A549 (cell line): ENCODE data around the gene ZNF724. TPM values are rescaled to one million over a fixed set of nuclear protein-coding genes. Genes with fewer than 3 reads are reported as not detected.

Experiments
- ATAC-seq, 2 experiments: fragments of 200-7000 bp in 1 of 2; fragments of >200 bp in 1 of 2; cut with Nextera tagmentation in 1 of 2; cut with Tn5 transposase in 1 of 2; 3 replicates each; pipeline versions ENCODE4 v1.8.0 to v1.9.1; 2018 to 2020; ENCODE audit warnings: mild to moderate bottlenecking in 1 of 2, moderate library complexity in 1 of 2
- CTCF ChIA-PET: fragments of 300-600 bp; sonication (Branson Sonifier 250); formaldehyde crosslinking; extraction: SDS; loops from one replicate; lab custom pipeline; 2021; ENCODE audit warnings: antibody characterized with exemption, inconsistent platforms; lab: Yijun Ruan, JAX
- POLR2A ChIA-PET: fragments of 350-600 bp; formaldehyde crosslinking; extraction: SDS; loops from one replicate; lab custom pipeline; 2021; ENCODE audit warnings: antibody characterized with exemption, inconsistent platforms; lab: Yijun Ruan, JAX
- DNase-seq, 2 experiments: peaks; one replicate each; pipeline versions ENCODE4 v3.0.0 to v3.0.0-alpha.2; 2011 to 2016; ENCODE audit warnings: low read depth in 1 of 2, low spot score in 1 of 2
- FAIRE-seq: peaks from 2 replicates; lab custom pipeline; 2011; peaks lifted over from hg19 to GRCh38; lab: Jason Lieb, UNC
- H3K27ac ChIP-seq, 2 experiments: fragments of >200 bp; sonication (Bioruptor Twin); formaldehyde crosslinking; 3 replicates each; pipeline ENCODE4 v1.5.1; 2016 to 2017
- H3K4me1 ChIP-seq: fragments of >200 bp; sonication (Bioruptor Twin); formaldehyde crosslinking; 3 replicates; pipeline ENCODE4 v1.6.1; 2016
- H3K4me2 ChIP-seq: fragments of >200 bp; sonication (Bioruptor Twin); formaldehyde crosslinking; 3 replicates; pipeline ENCODE4 v1.6.1; 2016
- H3K4me3 ChIP-seq: fragments of >200 bp; sonication (Bioruptor Twin); formaldehyde crosslinking; 3 replicates; pipeline ENCODE4 v1.5.1; 2016
- H3K9me3 ChIP-seq: fragments of >200 bp; sonication (Bioruptor Twin); formaldehyde crosslinking; 3 replicates; pipeline ENCODE4 v1.6.1; 2016
- BHLHE40 ChIP-seq: IDR thresholded peaks from 2 replicates; pipeline ENCODE4 v1.6.1; 2012; ENCODE audit warnings: low read depth, low read length, inconsistent platforms
- CBX2 ChIP-seq: fragments of 200-600 bp; sonication (generic); IDR thresholded peaks from 2 replicates; pipeline ENCODE4 v1.6.1; 2016; ENCODE audit warnings: low read depth, mild to moderate bottlenecking, borderline replicate concordance
- CEBPB ChIP-seq, 2 experiments: fragments of >200 bp in 1 of 2; sonication (Bioruptor Twin) in 1 of 2; formaldehyde crosslinking in 1 of 2; IDR thresholded peaks; 2 replicates each; pipeline ENCODE4 v1.6.1; 2012 to 2016
- CHD2 ChIP-seq: fragments of 150-350 bp; IDR thresholded peaks from 2 replicates; pipeline ENCODE4 v1.6.1; 2014; ENCODE audit warnings: low read length; ENCODE audit not compliant: partially characterized antibody
- EP300 ChIP-seq, 2 experiments: fragments of >200 bp; sonication (Bioruptor Twin); formaldehyde crosslinking; IDR thresholded peaks; 2 replicates in 1 of 2; 3 replicates in 1 of 2; pipeline ENCODE4 v1.6.1; 2016 to 2017
- FOSB ChIP-seq: fragments of 250-450 bp; sonication (Bioruptor Pico); IDR thresholded peaks from 2 replicates; pipeline ENCODE4 v1.5.0; 2020; ENCODE audit warnings: mild to moderate bottlenecking, moderate library complexity
- GATA3 ChIP-seq: IDR thresholded peaks from 2 replicates; pipeline ENCODE4 v1.6.1; 2012; ENCODE audit warnings: borderline replicate concordance
- HOXA7 ChIP-seq: fragments of 250-450 bp; sonication (Bioruptor Pico); IDR thresholded peaks from 2 replicates; pipeline ENCODE4 v1.5.0; 2020; ENCODE audit warnings: mild to moderate bottlenecking, moderate library complexity
- JUN ChIP-seq, 2 experiments: fragments of >200 bp; sonication (Bioruptor Twin); formaldehyde crosslinking; IDR thresholded peaks; 2 replicates in 1 of 2; 3 replicates in 1 of 2; pipeline ENCODE4 v1.6.1; 2016 to 2017
- JUNB ChIP-seq: fragments of >200 bp; sonication (Bioruptor Twin); formaldehyde crosslinking; IDR thresholded peaks from 2 replicates; pipeline ENCODE4 v1.6.1; 2016
- MYC ChIP-seq: IDR thresholded peaks from 2 replicates; pipeline ENCODE4 v1.6.1; 2012; ENCODE audit warnings: mild to moderate bottlenecking, inconsistent platforms, low read length, improper control_type of control experiment, borderline replicate concordance
- PHF8 ChIP-seq: fragments of 200-600 bp; sonication (generic); IDR thresholded peaks from 2 replicates; pipeline ENCODE4 v1.6.1; 2016; ENCODE audit warnings: low read depth, mild to moderate bottlenecking, antibody characterized with exemption, moderate library complexity, borderline replicate concordance
- POLR2AphosphoS2 ChIP-seq: conservative IDR thresholded peaks from 2 replicates; pipeline ENCODE4 v1.6.1; 2012; ENCODE audit warnings: low read length, improper control_type of control experiment, inconsistent platforms
- RAD21 ChIP-seq, 2 experiments: fragments of >200 bp in 1 of 2; sonication (Bioruptor Twin) in 1 of 2; formaldehyde crosslinking in 1 of 2; IDR thresholded peaks in 1 of 2; conservative IDR thresholded peaks in 1 of 2; 2 replicates in 1 of 2; 3 replicates in 1 of 2; pipeline ENCODE4 v1.6.1; 2012 to 2018; ENCODE audit warnings: inconsistent platforms in 1 of 2
- RCOR1 ChIP-seq: fragments of 150-350 bp; IDR thresholded peaks from 2 replicates; pipeline ENCODE4 v1.6.1; 2014; ENCODE audit warnings: antibody characterized with exemption, low read length, low read depth
- SMC3 ChIP-seq: fragments of >200 bp; sonication (Bioruptor Twin); formaldehyde crosslinking; IDR thresholded peaks from 3 replicates; pipeline ENCODE4 v1.6.1; 2018; ENCODE audit warnings: inconsistent platforms
- SREBF2 ChIP-seq: fragments of 450-650 bp; IDR thresholded peaks from 2 replicates; pipeline ENCODE4 v1.6.1; 2014; ENCODE audit warnings: mild to moderate bottlenecking, moderate library complexity
- ZC3H11A ChIP-seq: fragments of 450-650 bp; IDR thresholded peaks from 2 replicates; pipeline ENCODE4 v1.6.1; 2014; ENCODE audit warnings: antibody characterized with exemption, mild to moderate bottlenecking
- ZFP36 ChIP-seq: fragments of 450-650 bp; IDR thresholded peaks from 2 replicates; pipeline ENCODE4 v1.6.1; 2014; ENCODE audit warnings: borderline replicate concordance; ENCODE audit not compliant: partially characterized antibody
- ZNF302 ChIP-seq: fragments of 250-450 bp; sonication (Bioruptor Pico); IDR thresholded peaks from 2 replicates; pipeline ENCODE4 v1.9.0; 2021; ENCODE audit warnings: inconsistent platforms, mild to moderate bottlenecking, moderate library complexity
- WGBS: methylation state at CpG from one replicate; pipeline ENCODE4 v1.1.6; 2017; ENCODE audit errors: missing lambda C conversion rate; 5-methylcytosine and 5-hydroxymethylcytosine counted together
- polyA plus RNA-seq, 4 experiments: library from polyadenylated mRNA; depleted of rRNA in 3 of 4; stranded (reverse); fragments of >200 nt; fragmentation: RNase III in 1 of 4; extraction: RNeasy Plus Mini Kit Qiagen cat#74134 plus additional on column Dnase treatment in 1 of 4; gene quantifications; 2 replicates in 3 of 4; 3 replicates in 1 of 4; pipeline ENCODE4 v1.2.3, GENCODE V29; 2011 to 2017
- TF ChIP-seq, protein P1 (sequence below): fragments of >200 bp; sonication (Bioruptor Twin); formaldehyde crosslinking; IDR thresholded peaks from 2 replicates; pipeline ENCODE4 v1.6.1; 2016
- TF ChIP-seq, protein P2 (sequence below): fragments of 250-450 bp; sonication (Bioruptor Pico); IDR thresholded peaks from 2 replicates; pipeline ENCODE4 v1.5.0; 2020; ENCODE audit warnings: low read depth, mild to moderate bottlenecking, moderate library complexity
- TF ChIP-seq, protein P3 (sequence below): fragments of >200 bp; sonication (Bioruptor Twin); formaldehyde crosslinking; IDR thresholded peaks from 3 replicates; pipeline ENCODE4 v1.5.1; 2016
- TF ChIP-seq, protein P4 (sequence below): IDR thresholded peaks from 2 replicates; pipeline ENCODE4 v1.6.1; 2012
- TF ChIP-seq, protein P5 (sequence below): fragments of >200 bp; sonication (Bioruptor Twin); formaldehyde crosslinking; IDR thresholded peaks from 3 replicates; pipeline ENCODE4 v1.6.1; 2016
- TF ChIP-seq, protein P6 (sequence below): fragments of 450-650 bp; IDR thresholded peaks from 2 replicates; pipeline ENCODE4 v1.6.1; 2014; ENCODE audit warnings: antibody characterized with exemption
- TF ChIP-seq, protein P7 (sequence below): fragments of 250-450 bp; sonication (Bioruptor Pico); IDR thresholded peaks from 2 replicates; pipeline ENCODE4 v1.5.0; 2021; ENCODE audit warnings: mild to moderate bottlenecking, moderate library complexity, borderline replicate concordance

The ZNF724 gene
- polyA plus RNA-seq, 2 of the 4 experiments (the other 2 are of a cell fraction) = 1.4 to 1.8 TPM

DNA sequence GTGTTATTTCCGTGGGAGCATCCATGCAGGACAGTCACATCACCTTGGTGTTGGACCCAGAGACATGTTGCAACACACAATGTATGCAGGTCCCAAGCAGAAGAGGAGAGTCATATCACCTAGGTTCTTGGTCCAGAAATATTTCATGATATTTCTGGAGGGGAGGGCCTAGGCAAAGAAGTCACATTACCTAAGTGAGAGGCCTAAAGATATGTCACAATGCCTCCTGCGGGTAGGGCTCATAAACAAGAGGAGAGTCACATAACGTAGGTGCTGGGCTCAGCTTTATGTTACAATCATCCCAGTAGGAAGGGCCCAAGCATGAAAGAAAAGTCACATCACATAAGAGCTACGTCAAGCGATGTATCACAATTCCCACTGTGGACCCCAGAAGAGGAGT is 10.8 kb upstream of the ZNF724 start:
- DNase-seq (no peak), FAIRE-seq (no peak), ATAC-seq (no peak)
- Histone ChIP-seq H3K27ac (no peak overlapping the region), H3K9me3 (peaks cover 30% of the 10 kb centered on the region), H3K4me3 (no peak overlapping the region), H3K4me2 (no peak overlapping the region), H3K4me1 (no peaks in the 10 kb centered on the region)
- TF ChIP-seq JUNB (no peak), GATA3 (no peak), ZNF302 (CRISPR knock-in tag) (no peak), HOXA7 (CRISPR knock-in tag) (no peak), MYC (no peak), EP300 (IDR thresholded peaks at IDR 0.05) (no peak), BHLHE40 (no peak)
- TF ChIP-seq, protein P1, sequence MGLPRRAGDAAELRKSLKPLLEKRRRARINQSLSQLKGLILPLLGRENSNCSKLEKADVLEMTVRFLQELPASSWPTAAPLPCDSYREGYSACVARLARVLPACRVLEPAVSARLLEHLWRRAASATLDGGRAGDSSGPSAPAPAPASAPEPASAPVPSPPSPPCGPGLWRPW = no peak
- TF ChIP-seq, protein P2, sequence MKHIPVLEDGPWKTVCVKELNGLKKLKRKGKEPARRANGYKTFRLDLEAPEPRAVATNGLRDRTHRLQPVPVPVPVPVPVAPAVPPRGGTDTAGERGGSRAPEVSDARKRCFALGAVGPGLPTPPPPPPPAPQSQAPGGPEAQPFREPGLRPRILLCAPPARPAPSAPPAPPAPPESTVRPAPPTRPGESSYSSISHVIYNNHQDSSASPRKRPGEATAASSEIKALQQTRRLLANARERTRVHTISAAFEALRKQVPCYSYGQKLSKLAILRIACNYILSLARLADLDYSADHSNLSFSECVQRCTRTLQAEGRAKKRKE = no peak
- TF ChIP-seq, protein P3, sequence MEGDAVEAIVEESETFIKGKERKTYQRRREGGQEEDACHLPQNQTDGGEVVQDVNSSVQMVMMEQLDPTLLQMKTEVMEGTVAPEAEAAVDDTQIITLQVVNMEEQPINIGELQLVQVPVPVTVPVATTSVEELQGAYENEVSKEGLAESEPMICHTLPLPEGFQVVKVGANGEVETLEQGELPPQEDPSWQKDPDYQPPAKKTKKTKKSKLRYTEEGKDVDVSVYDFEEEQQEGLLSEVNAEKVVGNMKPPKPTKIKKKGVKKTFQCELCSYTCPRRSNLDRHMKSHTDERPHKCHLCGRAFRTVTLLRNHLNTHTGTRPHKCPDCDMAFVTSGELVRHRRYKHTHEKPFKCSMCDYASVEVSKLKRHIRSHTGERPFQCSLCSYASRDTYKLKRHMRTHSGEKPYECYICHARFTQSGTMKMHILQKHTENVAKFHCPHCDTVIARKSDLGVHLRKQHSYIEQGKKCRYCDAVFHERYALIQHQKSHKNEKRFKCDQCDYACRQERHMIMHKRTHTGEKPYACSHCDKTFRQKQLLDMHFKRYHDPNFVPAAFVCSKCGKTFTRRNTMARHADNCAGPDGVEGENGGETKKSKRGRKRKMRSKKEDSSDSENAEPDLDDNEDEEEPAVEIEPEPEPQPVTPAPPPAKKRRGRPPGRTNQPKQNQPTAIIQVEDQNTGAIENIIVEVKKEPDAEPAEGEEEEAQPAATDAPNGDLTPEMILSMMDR = no peak
- CTCF ChIA-PET = no interaction called here
- 64% methylated on average over 5 of the region's 5 CpGs for WGBS
- POLR2A ChIA-PET = interaction anchor here (0.6 kb wide), 1 partner anchor 12 kb away, joined by 3 read pairs; no protein-coding TSS in a partner anchor

DNA sequence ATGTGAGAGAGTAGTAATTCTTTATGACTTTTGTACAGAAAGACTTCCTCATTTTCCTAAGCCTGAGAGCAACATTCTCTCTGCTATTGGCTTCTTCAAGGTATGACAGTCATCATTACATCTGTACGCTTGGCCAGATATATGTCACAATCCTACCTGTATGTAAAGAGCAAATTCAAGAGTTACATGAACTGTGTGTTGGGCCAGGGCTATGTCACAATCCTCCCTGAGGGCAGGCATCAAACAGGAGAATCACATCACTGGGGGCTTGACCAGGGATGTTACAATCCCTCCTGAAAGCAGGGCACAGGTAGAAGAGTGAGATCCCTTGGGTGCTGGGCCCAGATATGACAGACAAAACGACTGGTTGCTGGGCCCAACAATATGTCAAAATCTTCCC is 9.8 kb upstream of the ZNF724 start:
- TF ChIP-seq POLR2AphosphoS2 (no peak), SMC3 (no peak), SREBF2 (no peak), RCOR1 (no peak), FOSB (CRISPR knock-in tag) (no peak), RAD21 (conservative IDR thresholded peaks at IDR 0.05 in 1 of 2, IDR thresholded peaks at IDR 0.05 in 1 of 2) (no peak), CHD2 (no peak), ZFP36 (no peak), ZC3H11A (no peak), CEBPB (IDR thresholded peaks at IDR 0.05) (no peak), MYC (no peak), CBX2 (no peak), JUN (IDR thresholded peaks at IDR 0.05) (no peak), JUNB (no peak), PHF8 (no peak)
- TF ChIP-seq, protein P4, sequence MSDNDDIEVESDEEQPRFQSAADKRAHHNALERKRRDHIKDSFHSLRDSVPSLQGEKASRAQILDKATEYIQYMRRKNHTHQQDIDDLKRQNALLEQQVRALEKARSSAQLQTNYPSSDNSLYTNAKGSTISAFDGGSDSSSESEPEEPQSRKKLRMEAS = no peak
- TF ChIP-seq, protein P5, sequence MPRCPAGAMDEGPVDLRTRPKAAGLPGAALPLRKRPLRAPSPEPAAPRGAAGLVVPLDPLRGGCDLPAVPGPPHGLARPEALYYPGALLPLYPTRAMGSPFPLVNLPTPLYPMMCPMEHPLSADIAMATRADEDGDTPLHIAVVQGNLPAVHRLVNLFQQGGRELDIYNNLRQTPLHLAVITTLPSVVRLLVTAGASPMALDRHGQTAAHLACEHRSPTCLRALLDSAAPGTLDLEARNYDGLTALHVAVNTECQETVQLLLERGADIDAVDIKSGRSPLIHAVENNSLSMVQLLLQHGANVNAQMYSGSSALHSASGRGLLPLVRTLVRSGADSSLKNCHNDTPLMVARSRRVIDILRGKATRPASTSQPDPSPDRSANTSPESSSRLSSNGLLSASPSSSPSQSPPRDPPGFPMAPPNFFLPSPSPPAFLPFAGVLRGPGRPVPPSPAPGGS = no peak
- TF ChIP-seq, protein P6, sequence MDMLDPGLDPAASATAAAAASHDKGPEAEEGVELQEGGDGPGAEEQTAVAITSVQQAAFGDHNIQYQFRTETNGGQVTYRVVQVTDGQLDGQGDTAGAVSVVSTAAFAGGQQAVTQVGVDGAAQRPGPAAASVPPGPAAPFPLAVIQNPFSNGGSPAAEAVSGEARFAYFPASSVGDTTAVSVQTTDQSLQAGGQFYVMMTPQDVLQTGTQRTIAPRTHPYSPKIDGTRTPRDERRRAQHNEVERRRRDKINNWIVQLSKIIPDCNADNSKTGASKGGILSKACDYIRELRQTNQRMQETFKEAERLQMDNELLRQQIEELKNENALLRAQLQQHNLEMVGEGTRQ = no peak
- TF ChIP-seq, protein P2 = no peak
- TF ChIP-seq, protein P7, sequence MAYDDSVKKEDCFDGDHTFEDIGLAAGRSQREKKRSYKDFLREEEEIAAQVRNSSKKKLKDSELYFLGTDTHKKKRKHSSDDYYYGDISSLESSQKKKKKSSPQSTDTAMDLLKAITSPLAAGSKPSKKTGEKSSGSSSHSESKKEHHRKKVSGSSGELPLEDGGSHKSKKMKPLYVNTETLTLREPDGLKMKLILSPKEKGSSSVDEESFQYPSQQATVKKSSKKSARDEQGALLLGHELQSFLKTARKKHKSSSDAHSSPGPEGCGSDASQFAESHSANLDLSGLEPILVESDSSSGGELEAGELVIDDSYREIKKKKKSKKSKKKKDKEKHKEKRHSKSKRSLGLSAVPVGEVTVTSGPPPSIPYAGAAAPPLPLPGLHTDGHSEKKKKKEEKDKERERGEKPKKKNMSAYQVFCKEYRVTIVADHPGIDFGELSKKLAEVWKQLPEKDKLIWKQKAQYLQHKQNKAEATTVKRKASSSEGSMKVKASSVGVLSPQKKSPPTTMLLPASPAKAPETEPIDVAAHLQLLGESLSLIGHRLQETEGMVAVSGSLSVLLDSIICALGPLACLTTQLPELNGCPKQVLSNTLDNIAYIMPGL (CRISPR knock-in tag) = no peak
- peaks cover 30% of the 10 kb centered on the region for H3K9me3 ChIP-seq
- H3K4me3 ChIP-seq = no peak overlapping the region
- POLR2A ChIA-PET = no interaction called here
- no peak overlapping the region for H3K27ac ChIP-seq
- CTCF ChIA-PET = no interaction called here
- no peak for ATAC-seq
- FAIRE-seq = no peak
- 41% methylated on average over 2 of the region's 2 CpGs for WGBS
- DNase-seq = no peak
- H3K4me1 ChIP-seq = no peaks in the 10 kb centered on the region
- H3K4me2 ChIP-seq = no peak overlapping the region
